PC-9 (cell line): ENCODE data around the gene CDK6.

Experiments used
- EZH2 ChIP-seq: fragments of 200-600 bp; sonication (generic); IDR thresholded peaks from 2 replicates; pipeline ENCODE4 v1.8.0; 2017; ENCODE audit warnings: antibody characterized with exemption, low read depth
- TF ChIP-seq, protein P1 (sequence below): fragments of 200-600 bp; sonication (generic); conservative IDR thresholded peaks from 2 replicates; pipeline ENCODE4 v1.6.1; 2017; ENCODE audit warnings: mixed run types, antibody characterized with exemption, mild to moderate bottlenecking, moderate library complexity

DNA sequence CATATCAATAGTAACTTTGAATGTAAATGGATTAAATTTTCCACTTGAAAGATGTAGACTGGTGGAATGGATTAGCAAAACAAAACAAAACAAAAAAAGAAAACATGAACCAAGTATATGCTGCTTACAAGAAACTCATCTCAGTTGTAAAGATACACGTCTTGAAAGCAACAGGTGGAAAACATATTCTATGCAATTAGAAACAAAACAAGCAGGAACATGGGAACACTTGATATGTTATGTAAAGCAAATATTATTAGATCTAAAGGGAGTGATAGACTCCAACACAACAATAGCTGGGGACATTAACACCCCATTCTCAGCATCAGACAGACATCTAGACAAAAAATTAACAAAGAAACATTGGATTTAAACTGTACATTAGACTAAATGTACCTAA, 46.4 kb upstream of the CDK6 start:
- TF ChIP-seq, protein P1, sequence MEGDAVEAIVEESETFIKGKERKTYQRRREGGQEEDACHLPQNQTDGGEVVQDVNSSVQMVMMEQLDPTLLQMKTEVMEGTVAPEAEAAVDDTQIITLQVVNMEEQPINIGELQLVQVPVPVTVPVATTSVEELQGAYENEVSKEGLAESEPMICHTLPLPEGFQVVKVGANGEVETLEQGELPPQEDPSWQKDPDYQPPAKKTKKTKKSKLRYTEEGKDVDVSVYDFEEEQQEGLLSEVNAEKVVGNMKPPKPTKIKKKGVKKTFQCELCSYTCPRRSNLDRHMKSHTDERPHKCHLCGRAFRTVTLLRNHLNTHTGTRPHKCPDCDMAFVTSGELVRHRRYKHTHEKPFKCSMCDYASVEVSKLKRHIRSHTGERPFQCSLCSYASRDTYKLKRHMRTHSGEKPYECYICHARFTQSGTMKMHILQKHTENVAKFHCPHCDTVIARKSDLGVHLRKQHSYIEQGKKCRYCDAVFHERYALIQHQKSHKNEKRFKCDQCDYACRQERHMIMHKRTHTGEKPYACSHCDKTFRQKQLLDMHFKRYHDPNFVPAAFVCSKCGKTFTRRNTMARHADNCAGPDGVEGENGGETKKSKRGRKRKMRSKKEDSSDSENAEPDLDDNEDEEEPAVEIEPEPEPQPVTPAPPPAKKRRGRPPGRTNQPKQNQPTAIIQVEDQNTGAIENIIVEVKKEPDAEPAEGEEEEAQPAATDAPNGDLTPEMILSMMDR, result no peak
- no peak for TF ChIP-seq EZH2
